SK-N-SH (cell line): ENCODE results near the gene DDX24.

Experiments
- ELF1 ChIP-seq: IDR thresholded peaks from 2 replicates; pipeline ENCODE4 v1.4.0; 2012
- EZH2phosphoT487 ChIP-seq: fragments of 200-600 bp; sonication (generic); IDR thresholded peaks from 2 replicates; pipeline ENCODE4 v1.6.1; 2017; ENCODE audit warnings: low read depth, mixed run types, mild to moderate bottlenecking, antibody characterized with exemption, moderate library complexity, borderline replicate concordance
- MXI1 ChIP-seq: IDR thresholded peaks from 2 replicates; pipeline ENCODE4 v1.6.1; 2012; ENCODE audit warnings: mild to moderate bottlenecking, low read depth, low read length, improper control_type of control experiment
- RAD21 ChIP-seq: IDR thresholded peaks from 2 replicates; pipeline ENCODE4 v1.6.1; 2012; ENCODE audit warnings: mild to moderate bottlenecking, low read length
- SIN3A ChIP-seq: IDR thresholded peaks from 2 replicates; pipeline ENCODE4 v1.6.1; 2012; ENCODE audit warnings: low read depth, mild to moderate bottlenecking, low read length, moderate library complexity, borderline replicate concordance
- TAF1 ChIP-seq: IDR thresholded peaks from 2 replicates; pipeline ENCODE4 v1.6.1; 2012; ENCODE audit warnings: low read depth, mild to moderate bottlenecking, low read length, moderate library complexity, borderline replicate concordance
- YY1 ChIP-seq: IDR thresholded peaks from 2 replicates; pipeline ENCODE4 v1.4.0; 2012; ENCODE audit warnings: low read depth, mild to moderate bottlenecking
- TF ChIP-seq, protein P1 (sequence below): fragments of 200-600 bp; sonication (generic); IDR thresholded peaks from 2 replicates; pipeline ENCODE4 v1.6.1; 2017; ENCODE audit warnings: antibody characterized with exemption, mild to moderate bottlenecking, moderate library complexity
- TF ChIP-seq, protein P2 (sequence below): IDR thresholded peaks from 2 replicates; pipeline ENCODE4; 2012
- TF ChIP-seq, protein P3 (sequence below): IDR thresholded peaks from 2 replicates; pipeline ENCODE4 v1.6.1; 2012; ENCODE audit warnings: mild to moderate bottlenecking, low read depth, low read length, moderate library complexity
- TF ChIP-seq, protein P4 (sequence below): fragments of 150-350 bp; IDR thresholded peaks from 2 replicates; pipeline ENCODE4 v1.6.1; 2017; ENCODE audit warnings: antibody characterized with exemption, low read length, low read depth, borderline replicate concordance

DNA sequence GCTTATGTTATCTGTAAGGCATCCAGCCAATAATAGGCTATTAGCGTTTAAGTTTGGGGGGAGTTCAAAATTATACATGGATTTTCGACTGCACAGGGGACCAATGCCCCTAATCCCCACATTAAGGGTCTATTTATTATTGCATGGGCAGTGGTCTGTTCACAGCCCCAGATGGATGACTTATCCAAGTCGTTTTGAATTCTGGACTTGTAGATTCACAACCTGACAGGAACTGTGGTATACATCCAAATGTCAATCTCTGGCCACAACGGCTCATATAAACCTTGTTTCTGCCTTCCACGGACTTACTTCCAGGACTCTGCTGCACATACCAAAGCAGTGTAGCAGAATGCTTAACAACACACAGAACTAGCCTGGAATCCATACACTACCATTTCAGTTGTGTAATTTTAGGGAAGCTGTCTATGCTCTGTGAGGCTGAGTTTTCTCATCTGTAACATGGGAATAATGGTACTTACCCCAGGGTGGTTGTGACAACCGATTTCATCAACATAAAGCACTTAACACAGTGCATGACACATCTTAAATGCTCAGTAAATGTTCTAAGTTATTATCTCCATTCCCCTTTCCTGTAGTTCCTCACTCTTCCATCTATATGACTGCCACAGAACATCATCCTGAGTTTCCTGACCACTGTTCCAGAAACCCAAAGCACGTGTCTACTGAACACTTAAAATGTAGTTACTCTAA is 3.7 kb downstream of the DDX24 start:
- TF ChIP-seq, protein P1, sequence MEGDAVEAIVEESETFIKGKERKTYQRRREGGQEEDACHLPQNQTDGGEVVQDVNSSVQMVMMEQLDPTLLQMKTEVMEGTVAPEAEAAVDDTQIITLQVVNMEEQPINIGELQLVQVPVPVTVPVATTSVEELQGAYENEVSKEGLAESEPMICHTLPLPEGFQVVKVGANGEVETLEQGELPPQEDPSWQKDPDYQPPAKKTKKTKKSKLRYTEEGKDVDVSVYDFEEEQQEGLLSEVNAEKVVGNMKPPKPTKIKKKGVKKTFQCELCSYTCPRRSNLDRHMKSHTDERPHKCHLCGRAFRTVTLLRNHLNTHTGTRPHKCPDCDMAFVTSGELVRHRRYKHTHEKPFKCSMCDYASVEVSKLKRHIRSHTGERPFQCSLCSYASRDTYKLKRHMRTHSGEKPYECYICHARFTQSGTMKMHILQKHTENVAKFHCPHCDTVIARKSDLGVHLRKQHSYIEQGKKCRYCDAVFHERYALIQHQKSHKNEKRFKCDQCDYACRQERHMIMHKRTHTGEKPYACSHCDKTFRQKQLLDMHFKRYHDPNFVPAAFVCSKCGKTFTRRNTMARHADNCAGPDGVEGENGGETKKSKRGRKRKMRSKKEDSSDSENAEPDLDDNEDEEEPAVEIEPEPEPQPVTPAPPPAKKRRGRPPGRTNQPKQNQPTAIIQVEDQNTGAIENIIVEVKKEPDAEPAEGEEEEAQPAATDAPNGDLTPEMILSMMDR = no peak
- TF ChIP-seq YY1 = no peak
- TF ChIP-seq, protein P2, sequence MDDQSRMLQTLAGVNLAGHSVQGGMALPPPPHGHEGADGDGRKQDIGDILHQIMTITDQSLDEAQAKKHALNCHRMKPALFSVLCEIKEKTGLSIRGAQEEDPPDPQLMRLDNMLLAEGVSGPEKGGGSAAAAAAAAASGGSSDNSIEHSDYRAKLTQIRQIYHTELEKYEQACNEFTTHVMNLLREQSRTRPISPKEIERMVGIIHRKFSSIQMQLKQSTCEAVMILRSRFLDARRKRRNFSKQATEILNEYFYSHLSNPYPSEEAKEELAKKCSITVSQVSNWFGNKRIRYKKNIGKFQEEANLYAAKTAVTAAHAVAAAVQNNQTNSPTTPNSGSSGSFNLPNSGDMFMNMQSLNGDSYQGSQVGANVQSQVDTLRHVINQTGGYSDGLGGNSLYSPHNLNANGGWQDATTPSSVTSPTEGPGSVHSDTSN = no peak
- TF ChIP-seq ELF1 = no peak
- TF ChIP-seq, protein P3, sequence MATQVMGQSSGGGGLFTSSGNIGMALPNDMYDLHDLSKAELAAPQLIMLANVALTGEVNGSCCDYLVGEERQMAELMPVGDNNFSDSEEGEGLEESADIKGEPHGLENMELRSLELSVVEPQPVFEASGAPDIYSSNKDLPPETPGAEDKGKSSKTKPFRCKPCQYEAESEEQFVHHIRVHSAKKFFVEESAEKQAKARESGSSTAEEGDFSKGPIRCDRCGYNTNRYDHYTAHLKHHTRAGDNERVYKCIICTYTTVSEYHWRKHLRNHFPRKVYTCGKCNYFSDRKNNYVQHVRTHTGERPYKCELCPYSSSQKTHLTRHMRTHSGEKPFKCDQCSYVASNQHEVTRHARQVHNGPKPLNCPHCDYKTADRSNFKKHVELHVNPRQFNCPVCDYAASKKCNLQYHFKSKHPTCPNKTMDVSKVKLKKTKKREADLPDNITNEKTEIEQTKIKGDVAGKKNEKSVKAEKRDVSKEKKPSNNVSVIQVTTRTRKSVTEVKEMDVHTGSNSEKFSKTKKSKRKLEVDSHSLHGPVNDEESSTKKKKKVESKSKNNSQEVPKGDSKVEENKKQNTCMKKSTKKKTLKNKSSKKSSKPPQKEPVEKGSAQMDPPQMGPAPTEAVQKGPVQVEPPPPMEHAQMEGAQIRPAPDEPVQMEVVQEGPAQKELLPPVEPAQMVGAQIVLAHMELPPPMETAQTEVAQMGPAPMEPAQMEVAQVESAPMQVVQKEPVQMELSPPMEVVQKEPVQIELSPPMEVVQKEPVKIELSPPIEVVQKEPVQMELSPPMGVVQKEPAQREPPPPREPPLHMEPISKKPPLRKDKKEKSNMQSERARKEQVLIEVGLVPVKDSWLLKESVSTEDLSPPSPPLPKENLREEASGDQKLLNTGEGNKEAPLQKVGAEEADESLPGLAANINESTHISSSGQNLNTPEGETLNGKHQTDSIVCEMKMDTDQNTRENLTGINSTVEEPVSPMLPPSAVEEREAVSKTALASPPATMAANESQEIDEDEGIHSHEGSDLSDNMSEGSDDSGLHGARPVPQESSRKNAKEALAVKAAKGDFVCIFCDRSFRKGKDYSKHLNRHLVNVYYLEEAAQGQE = no peak
- TF ChIP-seq TAF1 = no peak
- no peak for TF ChIP-seq EZH2phosphoT487
- TF ChIP-seq RAD21 = no peak
- no peak for TF ChIP-seq SIN3A
- TF ChIP-seq MXI1 = no peak
- TF ChIP-seq, protein P4, sequence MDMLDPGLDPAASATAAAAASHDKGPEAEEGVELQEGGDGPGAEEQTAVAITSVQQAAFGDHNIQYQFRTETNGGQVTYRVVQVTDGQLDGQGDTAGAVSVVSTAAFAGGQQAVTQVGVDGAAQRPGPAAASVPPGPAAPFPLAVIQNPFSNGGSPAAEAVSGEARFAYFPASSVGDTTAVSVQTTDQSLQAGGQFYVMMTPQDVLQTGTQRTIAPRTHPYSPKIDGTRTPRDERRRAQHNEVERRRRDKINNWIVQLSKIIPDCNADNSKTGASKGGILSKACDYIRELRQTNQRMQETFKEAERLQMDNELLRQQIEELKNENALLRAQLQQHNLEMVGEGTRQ = no peak
